ENCODE measurements around the gene LRP1B.

GRCh38 chr2:140529706-140530105 is 1601.1 kb downstream of the LRP1B start:
- TF ChIP-seq, protein P1, sequence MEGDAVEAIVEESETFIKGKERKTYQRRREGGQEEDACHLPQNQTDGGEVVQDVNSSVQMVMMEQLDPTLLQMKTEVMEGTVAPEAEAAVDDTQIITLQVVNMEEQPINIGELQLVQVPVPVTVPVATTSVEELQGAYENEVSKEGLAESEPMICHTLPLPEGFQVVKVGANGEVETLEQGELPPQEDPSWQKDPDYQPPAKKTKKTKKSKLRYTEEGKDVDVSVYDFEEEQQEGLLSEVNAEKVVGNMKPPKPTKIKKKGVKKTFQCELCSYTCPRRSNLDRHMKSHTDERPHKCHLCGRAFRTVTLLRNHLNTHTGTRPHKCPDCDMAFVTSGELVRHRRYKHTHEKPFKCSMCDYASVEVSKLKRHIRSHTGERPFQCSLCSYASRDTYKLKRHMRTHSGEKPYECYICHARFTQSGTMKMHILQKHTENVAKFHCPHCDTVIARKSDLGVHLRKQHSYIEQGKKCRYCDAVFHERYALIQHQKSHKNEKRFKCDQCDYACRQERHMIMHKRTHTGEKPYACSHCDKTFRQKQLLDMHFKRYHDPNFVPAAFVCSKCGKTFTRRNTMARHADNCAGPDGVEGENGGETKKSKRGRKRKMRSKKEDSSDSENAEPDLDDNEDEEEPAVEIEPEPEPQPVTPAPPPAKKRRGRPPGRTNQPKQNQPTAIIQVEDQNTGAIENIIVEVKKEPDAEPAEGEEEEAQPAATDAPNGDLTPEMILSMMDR (IDR thresholded peaks at IDR 0.05; ENCODE audit: low read depth, low read length, poor library complexity, severe bottlenecking): no peak
- no peak for TF ChIP-seq EZH2phosphoT487 (IDR thresholded peaks at IDR 0.05; ENCODE audit: borderline replicate concordance, low read length)
